HUDEP-2 (cell line): ENCODE data around the gene SPARC.
"Not testable (repeated sequence)": the region's sequence is repeated elsewhere in the genome, so short reads cannot be mapped to it uniquely, and the experiment has no call there.

Source experiments
- DNase-seq, 76 experiments: peaks; one replicate each; lab custom pipeline; 2025; ENCODE audit not compliant: unreplicated experiment in 76 of 76; lab: John Stamatoyannopoulos, UW

The SPARC gene

GRCh38 chr5:151686674-151687407 lies at the start of gene SPARC:
Gene SPARC (minus strand): TSS chr5:151686915. CDS start chr5:151676188, 10,727 bp downstream.
- no peak for DNase-seq

GRCh38 chr5:151735646-151736045 lies 48.9 kb upstream of the SPARC start:
- no peak for DNase-seq

GRCh38 chr5:151734064-151734408 lies 47.3 kb upstream of the SPARC start:
- DNase-seq = no peak

GRCh38 chr5:151733358-151734063 lies 46.8 kb upstream of the SPARC start:
- no peak for DNase-seq

GRCh38 chr5:151730381-151730780 lies 43.7 kb upstream of the SPARC start:
- no peak for DNase-seq

GRCh38 chr5:151729597-151729996 lies 42.9 kb upstream of the SPARC start:
- not testable (repeated sequence) for DNase-seq

GRCh38 chr5:151724360-151724759 lies 37.6 kb upstream of the SPARC start:
- no peak for DNase-seq

- no peak for DNase-seq
Measured at GRCh38 chr5:151722546-151722945, 35.8 kb upstream of the SPARC start.

GRCh38 chr5:151721812-151722391 lies 35.2 kb upstream of the SPARC start:
- DNase-seq = no peak

- DNase-seq = no peak
Measured at GRCh38 chr5:151721087-151721646, 34.5 kb upstream of the SPARC start.

GRCh38 chr5:151720215-151720614 lies 33.5 kb upstream of the SPARC start:
- DNase-seq = no peak

GRCh38 chr5:151719228-151720000 lies 32.7 kb upstream of the SPARC start:
- DNase-seq = peak in 24 of 76 experiments; percentile 1 to 56 (median 14)

GRCh38 chr5:151718646-151719045 lies 31.9 kb upstream of the SPARC start:
- DNase-seq = no peak

GRCh38 chr5:151718153-151718552 lies 31.4 kb upstream of the SPARC start:
- no peak for DNase-seq

GRCh38 chr5:151717416-151717815 lies 30.7 kb upstream of the SPARC start:
- no peak for DNase-seq

- no peak for DNase-seq
Measured at GRCh38 chr5:151709109-151709735, 22.5 kb upstream of the SPARC start.

GRCh38 chr5:151708126-151708525 lies 21.4 kb upstream of the SPARC start:
- DNase-seq = no peak

GRCh38 chr5:151707567-151707966 lies 20.9 kb upstream of the SPARC start:
- DNase-seq = no peak

- no peak for DNase-seq
Measured at GRCh38 chr5:151706906-151707305, 20.2 kb upstream of the SPARC start.

GRCh38 chr5:151703780-151704179 lies 17.1 kb upstream of the SPARC start:
- DNase-seq = no peak
